HepG2 (cell line): ENCODE results near the gene TLK1. TPM values are rescaled to one million over a fixed set of nuclear protein-coding genes. Genes with fewer than 3 reads are reported as not detected.

ENCODE experiments used
- ARNT ChIP-seq: fragments of 450-650 bp; IDR thresholded peaks from 2 replicates; pipeline ENCODE4 v1.6.1; 2017
- ASH2L ChIP-seq: fragments of 300-600, 200-600 bp; sonication (generic); IDR thresholded peaks from 2 replicates; pipeline ENCODE4 v1.7.0; 2017; ENCODE audit warnings: low read depth, mild to moderate bottlenecking, moderate library complexity, mixed read lengths, low read length; ENCODE audit not compliant: insufficient read length
- ETS1 ChIP-seq: sonication (generic); formaldehyde crosslinking; IDR thresholded peaks from 2 replicates; pipeline ENCODE4 v1.4.0; 2020; ENCODE audit warnings: missing genetic modification reagents
- MAZ ChIP-seq, 2 experiments: sonication (generic) in 1 of 2; formaldehyde crosslinking in 1 of 2; IDR thresholded peaks; 2 replicates each; pipeline versions ENCODE4 v1.5.0 to v1.6.1; 2012 to 2020; ENCODE audit warnings: low read depth in 2 of 2, mild to moderate bottlenecking in 2 of 2, borderline replicate concordance in 1 of 2, improper control_type of control experiment in 1 of 2, low read length in 1 of 2, missing genetic modification reagents in 1 of 2, moderate library complexity in 1 of 2
- NPAS2 ChIP-seq: sonication (generic); formaldehyde crosslinking; IDR thresholded peaks from 2 replicates; pipeline ENCODE4 v1.8.0; 2022; ENCODE audit warnings: mild to moderate bottlenecking, missing genetic modification reagents, borderline replicate concordance
- RBM22 ChIP-seq: fragments of 200-400 bp; formaldehyde crosslinking; optimal IDR thresholded peaks from 2 replicates; pipeline ENCODE3; 2017; ENCODE audit warnings: mild to moderate bottlenecking, low read length, moderate library complexity
- UBTF ChIP-seq: sonication (generic); formaldehyde crosslinking; IDR thresholded peaks from 2 replicates; pipeline ENCODE4 v1.4.0; 2020; ENCODE audit warnings: mild to moderate bottlenecking, missing genetic modification reagents
- ZIK1 ChIP-seq: sonication (generic); formaldehyde crosslinking; IDR thresholded peaks from 2 replicates; pipeline ENCODE4 v1.5.0; 2020; ENCODE audit warnings: mild to moderate bottlenecking, low read depth, missing genetic modification reagents, borderline replicate concordance
- ZNF317 ChIP-seq: sonication (generic); formaldehyde crosslinking; IDR thresholded peaks from 2 replicates; pipeline ENCODE4 v1.5.0; 2020; ENCODE audit warnings: mild to moderate bottlenecking, missing genetic modification reagents
- ZNF318 ChIP-seq: sonication (generic); formaldehyde crosslinking; IDR thresholded peaks from 2 replicates; pipeline ENCODE4 v1.4.0; 2020; ENCODE audit warnings: mild to moderate bottlenecking, missing genetic modification reagents
- ZNF451 ChIP-seq: sonication (generic); formaldehyde crosslinking; IDR thresholded peaks from 2 replicates; pipeline ENCODE4 v1.5.0; 2020; ENCODE audit warnings: mild to moderate bottlenecking, missing genetic modification reagents
- ZSCAN20 ChIP-seq: sonication (generic); formaldehyde crosslinking; IDR thresholded peaks from 2 replicates; pipeline ENCODE4 v1.4.0; 2020; ENCODE audit warnings: missing genetic modification reagents, mild to moderate bottlenecking, borderline replicate concordance
- polyA plus RNA-seq, 8 experiments: library from polyadenylated mRNA; depleted of rRNA in 3 of 8; stranded (reverse) in 7 of 8; unstranded in 1 of 8; fragments of >200 nt; fragmentation: Illumina TruSeq in 4 of 8; extraction: Trizol in 4 of 8; gene quantifications; 2 replicates each; pipeline versions ENCODE4 v1.2.1 to v1.2.3, GENCODE V29; 2011 to 2016; ENCODE audit warnings: low read depth in 4 of 8, missing spikeins in 1 of 8, mixed read lengths in 1 of 8; ENCODE audit not compliant: insufficient read depth in 1 of 8
- total RNA-seq, 5 experiments: library from RNA; depleted of rRNA; stranded (reverse); fragments of >200 nt; fragmentation: Illumina TruSeq; extraction: Trizol; gene quantifications; 2 replicates each; pipeline ENCODE4 v1.2.3, GENCODE V29; 2016; ENCODE audit warnings: low read depth in 1 of 5
- TF ChIP-seq, protein P1 (sequence below): sonication (generic); formaldehyde crosslinking; IDR thresholded peaks from 2 replicates; pipeline ENCODE4 v1.4.0; 2020; ENCODE audit warnings: missing genetic modification reagents

Gene TLK1
- total and polyA plus RNA-seq, 2 of the 13 experiments (the other 11 are each of a cell fraction or from before 2014, with no cell fraction given), result 16.8 to 28.7 TPM

GRCh38 chr2:170973492-170974303, 187.0 kb downstream of the TLK1 start (continued):
- TF ChIP-seq ZNF318 (CRISPR knock-in tag) (peak; percentile 69; the same call in 1 of the 2 replicates), UBTF (CRISPR knock-in tag) (peak; percentile 98), ZIK1 (CRISPR knock-in tag) (peak; percentile 34; the same call in 1 of the 2 replicates), RBM22 (no peak), NPAS2 (CRISPR knock-in tag) (no peak; the same call in 1 of the 2 replicates), ZSCAN20 (CRISPR knock-in tag) (peak; percentile 14; the same call in 1 of the 2 replicates), ASH2L (peak; percentile 91), ETS1 (0 out of 2 replicates have a peak, but pooled peaks have one; percentile 58), ZNF317 (CRISPR knock-in tag) (peak; percentile 37; the same call in 1 of the 2 replicates), ARNT (no peak), ZNF451 (CRISPR knock-in tag) (peak; percentile 75), MAZ (IDR thresholded peaks at IDR 0.05; ENCODE audit: borderline replicate concordance, low read depth, low read length) (peak; percentile 89), MAZ (CRISPR knock-in tag; IDR thresholded peaks at IDR 0.05; ENCODE audit: low read depth) (peak; percentile 82)
- TF ChIP-seq, protein P1, sequence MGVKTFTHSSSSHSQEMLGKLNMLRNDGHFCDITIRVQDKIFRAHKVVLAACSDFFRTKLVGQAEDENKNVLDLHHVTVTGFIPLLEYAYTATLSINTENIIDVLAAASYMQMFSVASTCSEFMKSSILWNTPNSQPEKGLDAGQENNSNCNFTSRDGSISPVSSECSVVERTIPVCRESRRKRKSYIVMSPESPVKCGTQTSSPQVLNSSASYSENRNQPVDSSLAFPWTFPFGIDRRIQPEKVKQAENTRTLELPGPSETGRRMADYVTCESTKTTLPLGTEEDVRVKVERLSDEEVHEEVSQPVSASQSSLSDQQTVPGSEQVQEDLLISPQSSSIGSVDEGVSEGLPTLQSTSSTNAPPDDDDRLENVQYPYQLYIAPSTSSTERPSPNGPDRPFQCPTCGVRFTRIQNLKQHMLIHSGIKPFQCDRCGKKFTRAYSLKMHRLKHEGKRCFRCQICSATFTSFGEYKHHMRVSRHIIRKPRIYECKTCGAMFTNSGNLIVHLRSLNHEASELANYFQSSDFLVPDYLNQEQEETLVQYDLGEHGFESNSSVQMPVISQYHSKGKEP (CRISPR knock-in tag), result 0 out of 2 replicates have a peak, but pooled peaks have one; percentile 27
- TF ChIP-seq, all 625 proteins: peak for 314
